Choroid plexus epithelial cell (primary cell): ENCODE results near the gene MILR1.
A peak's percentile ranks its signal among the peaks of the same experiment; 100 is the strongest.
"Not testable (repeated sequence)": the region's sequence is repeated elsewhere in the genome, so short reads cannot be mapped to it uniquely, and the experiment has no call there.

ENCODE experiments used
- DNase-seq: peaks from one replicate; pipeline ENCODE4 v3.0.0-alpha.2; 2010; ENCODE audit warnings: low read depth
- H3K4me3 ChIP-seq: 2 replicates; pipeline ENCODE4 v1.5.1; 2011; ENCODE audit warnings: low read depth, mild to moderate bottlenecking, control low read depth, low read length, moderate library complexity
- TF ChIP-seq, protein P1 (sequence below): conservative IDR thresholded peaks from 2 replicates; pipeline ENCODE4 v1.5.1; 2011; ENCODE audit warnings: low read depth, mild to moderate bottlenecking, control low read depth, inconsistent platforms, low read length, moderate library complexity

MILR1 gene

DNA sequence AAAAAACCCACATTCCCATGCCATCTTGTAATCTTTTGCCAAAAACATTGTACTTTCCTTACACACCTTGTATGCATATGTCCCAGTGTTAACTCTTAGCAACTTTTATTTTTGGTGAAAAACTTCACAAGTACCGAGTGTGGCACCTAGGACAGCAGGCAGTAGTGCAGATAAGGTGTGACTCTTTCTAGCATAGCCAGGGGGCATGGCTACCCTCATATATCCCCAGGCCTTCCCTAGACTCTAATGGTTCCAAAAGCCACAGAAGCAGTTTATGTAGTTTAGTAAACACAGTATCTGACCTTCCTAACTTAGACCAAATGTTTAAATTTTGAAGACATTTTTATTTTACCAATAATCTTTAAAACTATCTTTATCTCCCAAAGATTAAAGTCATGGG lies 20.5 kb upstream of the MILR1 start:
- no peak overlapping the region for H3K4me3 ChIP-seq
- TF ChIP-seq, protein P1, sequence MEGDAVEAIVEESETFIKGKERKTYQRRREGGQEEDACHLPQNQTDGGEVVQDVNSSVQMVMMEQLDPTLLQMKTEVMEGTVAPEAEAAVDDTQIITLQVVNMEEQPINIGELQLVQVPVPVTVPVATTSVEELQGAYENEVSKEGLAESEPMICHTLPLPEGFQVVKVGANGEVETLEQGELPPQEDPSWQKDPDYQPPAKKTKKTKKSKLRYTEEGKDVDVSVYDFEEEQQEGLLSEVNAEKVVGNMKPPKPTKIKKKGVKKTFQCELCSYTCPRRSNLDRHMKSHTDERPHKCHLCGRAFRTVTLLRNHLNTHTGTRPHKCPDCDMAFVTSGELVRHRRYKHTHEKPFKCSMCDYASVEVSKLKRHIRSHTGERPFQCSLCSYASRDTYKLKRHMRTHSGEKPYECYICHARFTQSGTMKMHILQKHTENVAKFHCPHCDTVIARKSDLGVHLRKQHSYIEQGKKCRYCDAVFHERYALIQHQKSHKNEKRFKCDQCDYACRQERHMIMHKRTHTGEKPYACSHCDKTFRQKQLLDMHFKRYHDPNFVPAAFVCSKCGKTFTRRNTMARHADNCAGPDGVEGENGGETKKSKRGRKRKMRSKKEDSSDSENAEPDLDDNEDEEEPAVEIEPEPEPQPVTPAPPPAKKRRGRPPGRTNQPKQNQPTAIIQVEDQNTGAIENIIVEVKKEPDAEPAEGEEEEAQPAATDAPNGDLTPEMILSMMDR, result no peak
- DNase-seq, result no peak

DNA sequence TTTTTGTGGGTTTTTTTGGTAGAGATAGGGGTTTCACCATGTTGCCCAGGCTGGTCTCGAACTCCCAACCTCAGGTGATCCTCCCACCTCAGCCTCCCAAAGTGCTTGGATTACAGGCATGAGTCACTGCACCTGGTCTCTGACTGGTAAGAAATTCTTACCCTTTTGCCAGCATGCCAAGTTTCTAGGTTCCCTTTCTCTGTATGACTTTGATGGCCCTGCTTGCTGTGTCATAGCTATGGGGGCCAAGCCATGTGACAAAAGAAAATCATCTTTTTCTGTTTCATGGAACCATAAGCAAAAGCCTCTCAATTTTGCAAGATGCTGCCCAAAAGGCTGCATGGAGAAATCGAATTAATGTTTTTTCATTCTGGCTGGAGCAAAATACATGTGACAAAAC lies 18.9 kb upstream of the MILR1 start:
- not testable (repeated sequence) for DNase-seq

DNA sequence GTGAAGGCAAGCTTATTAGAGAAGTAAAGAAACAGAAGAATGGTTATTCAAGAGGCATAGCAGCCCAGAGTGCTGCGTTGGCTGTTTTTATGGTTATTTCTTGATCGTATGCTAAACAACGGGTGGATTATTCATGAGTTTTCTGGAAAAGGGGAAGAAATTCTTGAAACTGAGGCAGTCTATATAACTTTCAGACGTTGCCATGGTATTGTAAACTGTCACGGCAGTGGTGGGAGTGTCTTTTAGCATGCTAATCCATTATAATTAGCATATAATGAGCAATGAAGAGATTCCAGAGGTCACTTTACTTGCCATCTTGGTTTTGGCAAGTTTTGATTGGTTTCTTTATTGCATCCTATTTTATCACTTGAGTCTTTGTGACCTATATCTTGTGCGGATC lies 17.4 kb upstream of the MILR1 start:
- TF ChIP-seq, protein P1, result no peak
- no peak overlapping the region for H3K4me3 ChIP-seq
- DNase-seq, result no peak

More for the DNA sequence above, 18.9 kb upstream of the MILR1 start:
- not testable (repeated sequence) for H3K4me3 ChIP-seq

DNA sequence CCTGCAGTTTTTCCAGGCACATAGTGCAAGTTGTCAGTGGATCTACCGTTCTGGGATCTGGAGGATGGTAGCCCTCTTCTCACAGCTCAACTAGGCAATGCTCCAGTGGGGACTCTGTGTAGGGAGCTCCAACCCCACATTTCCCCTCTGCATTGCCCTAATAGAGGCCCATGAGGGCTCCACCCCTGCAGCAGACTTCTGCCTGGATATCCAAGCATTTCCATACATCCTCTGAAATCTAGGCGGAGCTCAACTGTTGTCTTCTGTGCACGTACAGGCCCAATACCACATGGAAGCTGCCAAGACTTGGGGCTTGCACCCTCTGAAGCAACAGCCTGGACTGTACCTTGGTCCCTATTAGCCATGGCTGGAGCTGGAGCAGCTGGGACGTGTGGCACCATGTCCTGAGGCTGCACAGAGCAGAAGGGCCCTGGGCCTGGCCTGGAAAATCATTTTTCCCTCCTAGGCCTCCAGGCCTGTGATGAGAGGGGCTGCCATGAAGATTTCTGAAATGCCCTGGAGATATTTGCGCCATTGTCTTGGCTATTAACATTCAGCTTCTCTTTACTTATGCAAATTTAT lies 10.9 kb upstream of the MILR1 start:
- DNase-seq, result no peak
- TF ChIP-seq, protein P1, result no peak
- no peak overlapping the region for H3K4me3 ChIP-seq

DNA sequence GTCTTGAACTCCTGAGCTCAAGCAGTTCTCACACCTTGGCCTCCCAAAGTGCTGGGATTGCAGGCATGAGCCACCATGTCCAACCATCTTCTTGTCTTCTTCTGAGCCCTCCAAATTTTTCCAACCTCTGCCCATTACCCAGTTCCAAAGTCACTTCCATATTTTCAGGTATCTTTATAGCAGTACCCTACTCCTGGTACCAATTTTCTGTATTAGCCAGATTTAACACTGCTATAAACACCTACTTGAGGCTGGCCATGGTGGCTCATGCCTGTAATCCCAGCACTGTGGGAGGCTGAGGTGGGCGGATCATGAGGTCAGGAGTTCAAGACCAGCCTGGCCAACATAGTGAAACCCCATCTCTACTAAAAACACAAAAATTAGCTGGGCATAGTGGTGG lies 9.4 kb upstream of the MILR1 start:
- DNase-seq, H3K4me3 ChIP-seq: not testable (repeated sequence)

DNA sequence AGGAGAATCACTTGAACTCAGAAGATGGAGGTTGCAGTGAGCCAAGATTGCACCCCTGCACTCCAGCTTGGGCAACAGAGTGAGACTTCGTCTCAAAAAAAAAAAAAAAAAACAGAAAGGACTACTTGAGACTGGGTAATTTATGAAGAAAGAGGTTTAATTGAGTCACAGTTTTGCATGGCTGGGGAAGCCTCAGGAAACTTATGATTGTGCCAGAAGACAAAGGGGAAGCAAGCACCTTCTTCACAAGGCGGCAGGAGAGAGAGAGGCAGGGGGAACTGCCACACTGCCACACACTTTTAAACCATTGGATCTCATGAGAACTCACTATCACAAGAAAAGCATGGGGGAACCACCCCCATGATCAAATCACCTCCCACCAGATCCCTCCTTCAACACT lies 9.0 kb upstream of the MILR1 start:
- DNase-seq, result no peak
- no peak overlapping the region for H3K4me3 ChIP-seq
- TF ChIP-seq, protein P1, result no peak

DNA sequence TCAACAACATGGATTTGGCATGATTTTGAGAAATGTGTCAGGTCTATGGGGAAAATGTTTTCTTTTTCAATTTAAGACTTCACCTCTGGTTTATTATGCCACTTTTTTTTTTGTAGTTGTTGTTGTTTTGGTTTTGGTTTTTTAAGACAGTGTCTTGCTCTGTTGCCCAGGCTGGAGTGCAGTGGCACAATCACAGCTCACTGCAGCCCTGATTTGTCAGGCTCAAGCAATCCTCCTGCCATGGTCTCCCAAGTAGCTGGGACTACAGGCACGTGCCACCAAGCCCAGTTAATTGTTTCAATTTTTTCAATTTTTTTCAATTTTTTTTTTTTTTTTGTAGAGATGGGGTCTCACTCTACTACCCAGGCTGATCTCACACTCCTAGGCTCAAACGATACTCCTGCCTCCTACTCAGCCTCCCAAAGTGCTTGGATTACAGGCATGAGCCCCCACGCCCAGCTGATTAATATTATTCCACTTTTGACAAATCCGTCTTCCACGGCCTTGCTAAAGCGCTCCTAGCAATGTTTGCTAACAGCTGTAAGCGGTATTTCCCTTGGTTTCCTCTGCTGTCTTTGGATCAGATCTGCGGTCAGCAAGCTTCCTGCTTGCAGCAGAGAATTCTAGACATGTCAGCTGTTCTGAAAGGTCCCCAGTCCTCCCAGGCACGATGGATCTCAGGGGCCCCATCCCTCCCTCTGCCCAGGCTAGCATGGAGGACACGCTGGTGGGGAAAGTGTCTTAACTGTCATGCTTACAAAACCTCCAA lies 7.0 kb upstream of the MILR1 start:
- DNase-seq, result peak; percentile 92
- TF ChIP-seq, protein P1, result no peak
- peak overlapping the region; percentile 22 for H3K4me3 ChIP-seq

DNA sequence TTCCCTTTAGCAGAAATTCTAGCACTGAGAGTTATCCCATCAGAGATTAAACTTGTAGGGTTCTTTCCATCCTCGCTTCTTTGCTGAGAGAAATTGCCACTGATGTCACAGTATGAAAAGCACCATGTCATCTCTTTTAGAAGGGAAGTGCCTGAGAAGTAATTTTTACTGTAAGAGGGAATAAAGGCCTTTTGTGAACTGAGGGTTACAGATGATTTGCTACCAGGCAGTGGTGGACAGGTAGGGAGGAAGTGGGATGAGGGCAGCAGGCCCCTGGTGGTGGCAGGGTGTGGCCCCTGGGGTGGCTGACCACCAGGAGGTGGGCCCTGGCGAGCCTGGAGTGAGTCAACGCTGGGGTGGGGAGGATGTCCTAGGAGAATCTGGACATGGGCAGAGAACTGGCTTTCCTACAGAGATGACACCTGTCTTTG lies 6.4 kb upstream of the MILR1 start:
- TF ChIP-seq, protein P1, result no peak
- no peak for DNase-seq
- H3K4me3 ChIP-seq, result no peak overlapping the region
